Lung microvascular endothelial cell (primary cell): ENCODE results near the gene GZMB. TPM values are rescaled to one million over a fixed set of nuclear protein-coding genes. Genes with fewer than 3 reads are reported as not detected.

ENCODE experiments used
- total RNA-seq: library from RNA; depleted of rRNA; stranded (reverse); fragments of >200 nt; gene quantifications from 2 replicates; pipeline ENCODE4 v1.2.1, GENCODE V29; 2014

The GZMB gene
- total RNA-seq, 1 donor from 2014 or later = not detected

Other genes starting within 250 kb of the GZMB start
- gene NYNRIN, start 235.2 kb downstream of the GZMB start, total RNA-seq = 1.4 and 4.1 TPM in 2 replicates
- gene CBLN3, start 204.5 kb downstream of the GZMB start, total RNA-seq = 0.20 and 0.22 TPM in 2 replicates
- gene KHNYN, start 204.2 kb downstream of the GZMB start, total RNA-seq = 30.3 and 45.8 TPM in 2 replicates
- 6.5 and 7.3 TPM in 2 replicates for gene SDR39U1, start 191.4 kb downstream of the GZMB start, total RNA-seq
- gene CMA1, start 125.9 kb downstream of the GZMB start, total RNA-seq = not detected in 2 replicates
- not detected in 2 replicates for gene CTSG, start 57.9 kb downstream of the GZMB start, total RNA-seq
- not detected in 2 replicates for gene GZMH, start 24.5 kb downstream of the GZMB start, total RNA-seq